H1 (cell line): ENCODE measurements around the gene CACNG1. TPM values are rescaled to one million over a fixed set of nuclear protein-coding genes. Genes with fewer than 3 reads are reported as not detected.

Experiments used
- CTCF ChIA-PET: fragments of 300-600 bp; sonication (Branson Sonifier 250); formaldehyde crosslinking; loops from one replicate; lab custom pipeline; 2021; ENCODE audit not compliant: partially characterized antibody; lab: Charles Lee
- POLR2A ChIA-PET: fragments of 300-600 bp; sonication (Branson Sonifier 250); formaldehyde crosslinking; loops from one replicate; lab custom pipeline; 2021; ENCODE audit warnings: inconsistent platforms; ENCODE audit not compliant: partially characterized antibody; lab: Charles Lee
- DNase-seq, 2 experiments: peaks; one replicate each; pipeline versions ENCODE4 v3.0.0 to v3.0.0-alpha.2; 2010 to 2022; ENCODE audit warnings: low spot score in 2 of 2, low read depth in 1 of 2, mixed read lengths in 1 of 2
- FAIRE-seq: peaks from 2 replicates; lab custom pipeline; 2011; peaks lifted over from hg19 to GRCh38; lab: Jason Lieb, UNC
- H2AFZ ChIP-seq: 2 replicates; pipeline ENCODE4 v1.8.1; 2012; ENCODE audit warnings: low read length, inconsistent platforms
- H2AK5ac ChIP-seq: 2 replicates; pipeline ENCODE4 v1.6.1; 2013; ENCODE audit warnings: low read depth, low read length
- H2BK120ac ChIP-seq: replicated peaks from 2 replicates; pipeline ENCODE3; 2013; ENCODE audit warnings: low read depth, low read length, inconsistent platforms
- H2BK12ac ChIP-seq: 2 replicates; pipeline ENCODE4 v1.6.1; 2013; ENCODE audit warnings: low read depth, low read length
- H2BK15ac ChIP-seq: 2 replicates; pipeline ENCODE4 v1.6.1; 2013; ENCODE audit warnings: low read length
- H2BK20ac ChIP-seq: 2 replicates; pipeline ENCODE4 v1.6.1; 2013; ENCODE audit warnings: low read length
- H2BK5ac ChIP-seq: 2 replicates; pipeline ENCODE4 v1.6.1; 2013; ENCODE audit warnings: low read depth, low read length
- H3K14ac ChIP-seq: 2 replicates; pipeline ENCODE4 v1.6.1; 2013; ENCODE audit warnings: inconsistent platforms; ENCODE audit not compliant: insufficient read length
- H3K18ac ChIP-seq: 2 replicates; pipeline ENCODE4 v1.6.1; 2013; ENCODE audit warnings: low read length; ENCODE audit errors: extremely low read depth
- H3K23ac ChIP-seq: 2 replicates; pipeline ENCODE4 v1.6.1; 2013; ENCODE audit warnings: inconsistent platforms; ENCODE audit not compliant: insufficient read length
- H3K23me2 ChIP-seq: 2 replicates; pipeline ENCODE4 v1.6.1; 2013; ENCODE audit warnings: low read depth, low read length
- H3K27ac ChIP-seq: 2 replicates; pipeline ENCODE4 v1.6.1; 2011; ENCODE audit warnings: low read depth, low read length, inconsistent platforms
- H3K27me3 ChIP-seq, 4 experiments: replicated peaks in 1 of 4; 1 replicate in 1 of 4; 2 replicates in 3 of 4; pipeline versions ENCODE4 v1.6.1 to v1.8.1; 2011 to 2013; ENCODE audit warnings: low read length in 3 of 4, mild to moderate bottlenecking in 3 of 4, inconsistent platforms in 2 of 4, mixed read lengths in 2 of 4, moderate library complexity in 1 of 4; ENCODE audit not compliant: control insufficient read depth in 3 of 4, insufficient read depth in 3 of 4; ENCODE audit errors: extremely low read depth in 1 of 4
- H3K36me3 ChIP-seq, 4 experiments: 2 replicates each; pipeline versions ENCODE4 v1.6.1 to v1.8.1; 2011 to 2013; ENCODE audit warnings: mild to moderate bottlenecking in 4 of 4, low read length in 3 of 4, moderate library complexity in 2 of 4, control low read depth in 1 of 4, inconsistent platforms in 1 of 4; ENCODE audit not compliant: insufficient read depth in 4 of 4, control insufficient read depth in 2 of 4
- H3K4ac ChIP-seq: replicated peaks from 2 replicates; pipeline ENCODE3; 2013; ENCODE audit warnings: low read length, low read depth, mixed read lengths, inconsistent platforms; ENCODE audit not compliant: insufficient read length
- H3K4me1 ChIP-seq, 4 experiments: replicated peaks in 1 of 4; 1 replicate in 1 of 4; 2 replicates in 3 of 4; pipeline versions ENCODE4 v1.6.1 to v1.8.1; 2011 to 2013; ENCODE audit warnings: low read length in 3 of 4, inconsistent platforms in 2 of 4, mixed read lengths in 1 of 4; ENCODE audit not compliant: insufficient read depth in 4 of 4, control insufficient read depth in 3 of 4
- H3K4me2 ChIP-seq, 2 experiments: 2 replicates each; pipeline versions ENCODE4 v1.6.1 to v1.8.1; 2011 to 2013; ENCODE audit warnings: low read depth in 2 of 2, low read length in 2 of 2, control low read depth in 1 of 2, inconsistent platforms in 1 of 2, mild to moderate bottlenecking in 1 of 2; ENCODE audit not compliant: insufficient read depth in 1 of 2
- H3K4me3 ChIP-seq, 4 experiments: fragments of 200-600, 300-600 bp in 1 of 4; sonication (generic), shearing (Covaris generic), sonication (Bioruptor Twin) in 1 of 4; 2 replicates each; pipeline versions ENCODE4 v1.5.1 to v1.8.1; 2011 to 2016; ENCODE audit warnings: low read length in 4 of 4, low read depth in 3 of 4, control low read depth in 2 of 4, inconsistent platforms in 2 of 4, mild to moderate bottlenecking in 2 of 4, mixed read lengths in 1 of 4, moderate library complexity in 1 of 4; ENCODE audit not compliant: insufficient read depth in 2 of 4; ENCODE audit errors: extremely low read depth in 1 of 4
- H3K56ac ChIP-seq: replicated peaks from 2 replicates; pipeline ENCODE3; 2013; ENCODE audit warnings: low read depth, mild to moderate bottlenecking, mixed read lengths, low read length, inconsistent platforms; ENCODE audit not compliant: insufficient read length
- H3K79me1 ChIP-seq: 2 replicates; pipeline ENCODE4 v1.6.1; 2013; ENCODE audit warnings: low read depth, low read length, control low read depth
- H3K79me2 ChIP-seq, 2 experiments: 2 replicates each; pipeline versions ENCODE4 v1.6.1 to v1.8.1; 2012 to 2013; ENCODE audit warnings: low read length in 2 of 2, mild to moderate bottlenecking in 2 of 2, inconsistent platforms in 1 of 2; ENCODE audit not compliant: insufficient read depth in 2 of 2, control insufficient read depth in 1 of 2
- H3K9ac ChIP-seq, 4 experiments: replicated peaks in 1 of 4; 1 replicate in 1 of 4; 2 replicates in 3 of 4; pipeline versions ENCODE4 v1.6.1 to v1.8.1; 2011 to 2013; ENCODE audit warnings: low read depth in 3 of 4, low read length in 3 of 4, control low read depth in 2 of 4, mild to moderate bottlenecking in 2 of 4, moderate library complexity in 2 of 4, inconsistent platforms in 1 of 4; ENCODE audit errors: extremely low read depth in 1 of 4
- H3K9me3 ChIP-seq, 2 experiments: 2 replicates each; pipeline versions ENCODE4 v1.6.1 to v1.8.1; 2012 to 2013; ENCODE audit warnings: mild to moderate bottlenecking in 2 of 2, moderate library complexity in 2 of 2, control low read depth in 1 of 2, inconsistent platforms in 1 of 2, low read depth in 1 of 2, low read length in 1 of 2, mixed read lengths in 1 of 2; ENCODE audit not compliant: insufficient read depth in 2 of 2
- H4K20me1 ChIP-seq, 2 experiments: replicated peaks in 1 of 2; 2 replicates each; pipeline versions ENCODE3 to v1.8.1; 2011 to 2013; ENCODE audit warnings: inconsistent platforms in 2 of 2, low read length in 2 of 2, mild to moderate bottlenecking in 1 of 2; ENCODE audit not compliant: insufficient read depth in 2 of 2, control insufficient read depth in 1 of 2
- H4K5ac ChIP-seq: 2 replicates; pipeline ENCODE4 v1.6.1; 2013; ENCODE audit warnings: low read length, low read depth, mixed read lengths, inconsistent platforms; ENCODE audit not compliant: insufficient read length
- H4K8ac ChIP-seq: 2 replicates; pipeline ENCODE4 v1.8.0; 2013; ENCODE audit warnings: mild to moderate bottlenecking, moderate library complexity, low read length, inconsistent platforms; ENCODE audit not compliant: insufficient read depth; ENCODE audit errors: extremely low read depth
- H4K91ac ChIP-seq: replicated peaks from 2 replicates; pipeline ENCODE3; 2013; ENCODE audit warnings: low read length, mixed read lengths, inconsistent platforms; ENCODE audit not compliant: insufficient read length
- EZH2 ChIP-seq: fragments of 200-600 bp; sonication (generic); IDR thresholded peaks from 2 replicates; pipeline ENCODE4 v1.7.1; 2012; ENCODE audit warnings: low read depth, mild to moderate bottlenecking, moderate library complexity, low read length, inconsistent platforms; ENCODE audit not compliant: severe bottlenecking
- PHF8 ChIP-seq: fragments of 200-600 bp; sonication (generic); conservative IDR thresholded peaks from 2 replicates; pipeline ENCODE4 v1.7.1; 2012; ENCODE audit warnings: low read depth, mild to moderate bottlenecking, inconsistent platforms, low read length, moderate library complexity
- RBBP5 ChIP-seq: IDR thresholded peaks from 2 replicates; pipeline ENCODE4 v1.7.1; 2012; ENCODE audit warnings: low read depth, mild to moderate bottlenecking, inconsistent platforms, low read length, moderate library complexity, borderline replicate concordance
- SRF ChIP-seq: IDR thresholded peaks from 2 replicates; pipeline ENCODE4 v1.6.1; 2011; ENCODE audit warnings: mild to moderate bottlenecking, low read depth, low read length, moderate library complexity
- WGBS, 2 experiments: shearing (Covaris generic) in 1 of 2; methylation state at CpG; one replicate each; pipeline versions ENCODE4 v1.1.6 to v1.1.7; 2013 to 2015; ENCODE audit warnings: low lambda C conversion rate in 2 of 2, mixed read lengths in 2 of 2, inconsistent platforms in 1 of 2, low coverage in 1 of 2, missing lambda C conversion rate in 1 of 2; ENCODE audit not compliant: insufficient replicate concordance in 2 of 2, insufficient coverage in 1 of 2, insufficient read length in 1 of 2; ENCODE audit errors: extremely low coverage in 1 of 2, missing lambda C conversion rate in 1 of 2; 5-methylcytosine and 5-hydroxymethylcytosine counted together
- polyA plus RNA-seq, 7 experiments: library from polyadenylated mRNA; depleted of rRNA in 3 of 7; stranded (reverse) in 5 of 7; unstranded in 2 of 7; fragments of >200 nt in 5 of 7; fragments of 200-250 nt in 2 of 7; gene quantifications; 1 replicate in 5 of 7; 2 replicates in 1 of 7; 4 replicates in 1 of 7; pipeline versions ENCODE4 v1.2.1 to v1.2.3, GENCODE V29; 2011 to 2013; ENCODE audit warnings: missing spikeins in 2 of 7, mixed read lengths in 2 of 7
- total RNA-seq: library from RNA; stranded (reverse); fragmentation: NEBNext Ultra II Directional; extraction: Animal tissue kit (Norgen Biotek cat#: 25700); gene quantifications from 2 replicates; pipeline ENCODE4 v1.2.1, GENCODE V29; 2021

Gene CACNG1
- total and polyA plus RNA-seq, 2 of the 8 experiments (the other 6 are each of a cell fraction or from before 2014, with no cell fraction given) = not detected

GRCh38 chr17:67098006-67098405, 53.7 kb downstream of the CACNG1 start:
- Histone ChIP-seq H3K79me1 (no peaks in the 10 kb centered on the region), H3K9me3 (no peaks in the 10 kb centered on the region), H2BK20ac (no peak overlapping the region), H3K18ac (no peak overlapping the region), H3K14ac (no peak overlapping the region), H3K4ac (no peak overlapping the region), H3K4me2 (no peak overlapping the region), H4K20me1 (peaks cover 1% of the 10 kb centered on the region in 2 experiments), H3K27ac (no peak overlapping the region), H4K91ac (no peak overlapping the region), H4K8ac (no peak overlapping the region), H4K5ac (no peak overlapping the region), H3K79me2 (peaks cover 0 to 2% of the 10 kb centered on the region in 2 experiments; a peak in 1 of 4 replicates), H3K23ac (no peak overlapping the region), H2BK120ac (no peak overlapping the region), H3K27me3 (no peaks in the 10 kb centered on the region), H3K4me1 (no peaks in the 10 kb centered on the region), H3K23me2 (no peaks in the 10 kb centered on the region), H2BK12ac (no peak overlapping the region), H2BK5ac (no peak overlapping the region), H2BK15ac (no peak overlapping the region), H2AFZ (no peak overlapping the region), H3K4me3 (no peak overlapping the region), H3K56ac (no peak overlapping the region), H3K36me3 (no peaks in the 10 kb centered on the region), H3K9ac (no peak overlapping the region), H2AK5ac (no peak overlapping the region)
- ChIA-PET POLR2A (no interaction called here), CTCF (no interaction called here)
- FAIRE-seq (no peak), DNase-seq (no peak)
- 82% methylated on average over 1 of the region's 1 CpG; no CpG with 5 or more reads in 1 of the 2 experiments for WGBS, 2 experiments
- TF ChIP-seq PHF8 = no peak
- TF ChIP-seq RBBP5 = no peak
- no peak for TF ChIP-seq EZH2
- no peak for TF ChIP-seq SRF
